Neuronal stem cell (in vitro differentiated cells): Measurements from ENCODE around the gene GIPC2.

ENCODE experiments used
- DNase-seq: peaks from one replicate; pipeline ENCODE4 v3.0.0-alpha.2; 2013; ENCODE audit warnings: low spot score
- H2AFZ ChIP-seq: one replicate; pipeline ENCODE4 v1.6.1; 2013; ENCODE audit warnings: mild to moderate bottlenecking, low read length, inconsistent platforms
- H2AK5ac ChIP-seq: 2 replicates; pipeline ENCODE4 v1.6.1; 2013; ENCODE audit warnings: low read depth, mild to moderate bottlenecking, inconsistent platforms, low read length, moderate library complexity, mixed read lengths
- H2BK120ac ChIP-seq: 2 replicates; pipeline ENCODE4 v1.6.1; 2013; ENCODE audit warnings: low read depth, mild to moderate bottlenecking, inconsistent platforms, low read length, moderate library complexity, mixed read lengths
- H2BK12ac ChIP-seq: one replicate; pipeline ENCODE4 v1.6.1; 2013; ENCODE audit warnings: low read length, inconsistent platforms
- H2BK15ac ChIP-seq: 2 replicates; pipeline ENCODE4 v1.6.1; 2013; ENCODE audit warnings: mild to moderate bottlenecking, low read length, inconsistent platforms, mixed read lengths
- H2BK5ac ChIP-seq: one replicate; pipeline ENCODE4 v1.6.1; 2013; ENCODE audit warnings: inconsistent platforms, mild to moderate bottlenecking, low read length, moderate library complexity
- H3K14ac ChIP-seq: one replicate; pipeline ENCODE4 v1.6.1; 2013; ENCODE audit warnings: low read length, inconsistent platforms
- H3K18ac ChIP-seq: 2 replicates; pipeline ENCODE4 v1.6.1; 2013; ENCODE audit warnings: low read length, inconsistent platforms
- H3K23ac ChIP-seq: 2 replicates; pipeline ENCODE4 v1.6.1; 2013; ENCODE audit warnings: low read depth, mild to moderate bottlenecking, mixed read lengths, low read length, inconsistent platforms; ENCODE audit not compliant: poor library complexity
- H3K27ac ChIP-seq: replicated peaks from 3 replicates; pipeline ENCODE4 v1.5.1; 2013; ENCODE audit warnings: low read length, inconsistent platforms
- H3K27me3 ChIP-seq, 3 experiments: 2 replicates each; pipeline ENCODE4 v1.6.1; 2013; ENCODE audit warnings: low read length in 3 of 3, mild to moderate bottlenecking in 2 of 3, inconsistent platforms in 1 of 3, low read depth in 1 of 3, mixed read lengths in 1 of 3, moderate library complexity in 1 of 3; ENCODE audit not compliant: control insufficient read depth in 3 of 3, insufficient read depth in 3 of 3
- H3K36me3 ChIP-seq, 2 donors: replicated peaks in 1 of 2; 2 replicates each; pipeline ENCODE4 v1.6.1; 2013; ENCODE audit warnings: low read length in 2 of 2; ENCODE audit not compliant: control insufficient read depth in 2 of 2, insufficient read depth in 2 of 2
- H3K4ac ChIP-seq: 2 replicates; pipeline ENCODE4 v1.6.1; 2013; ENCODE audit warnings: inconsistent platforms, mild to moderate bottlenecking, low read length, moderate library complexity
- H3K4me1 ChIP-seq, 2 donors: 1 replicate in 1 of 2; 2 replicates in 1 of 2; pipeline ENCODE4 v1.6.1; 2013; ENCODE audit warnings: low read length in 2 of 2, low read depth in 1 of 2; ENCODE audit not compliant: control insufficient read depth in 2 of 2, insufficient read depth in 1 of 2
- H3K4me2 ChIP-seq: one replicate; pipeline ENCODE4 v1.6.1; 2013; ENCODE audit warnings: mild to moderate bottlenecking, low read length, inconsistent platforms; ENCODE audit not compliant: insufficient read depth, poor library complexity, severe bottlenecking
- H3K4me3 ChIP-seq, 2 donors: 2 replicates each; pipeline ENCODE4 v1.5.1; 2013; ENCODE audit warnings: low read length in 2 of 2, mild to moderate bottlenecking in 2 of 2, inconsistent platforms in 1 of 2, moderate library complexity in 1 of 2
- H3K79me1 ChIP-seq: one replicate; pipeline ENCODE4 v1.6.1; 2013; ENCODE audit warnings: low read depth, mild to moderate bottlenecking, inconsistent platforms, low read length, moderate library complexity
- H3K9ac ChIP-seq: one replicate; pipeline ENCODE4 v1.6.1; 2013; ENCODE audit warnings: mild to moderate bottlenecking, low read depth, low read length, inconsistent platforms; ENCODE audit not compliant: poor library complexity
- H3K9me3 ChIP-seq, 2 donors: replicated peaks in 1 of 2; 2 replicates each; pipeline versions ENCODE3 to v1.6.1; 2013; ENCODE audit warnings: low read length in 2 of 2, mild to moderate bottlenecking in 2 of 2, inconsistent platforms in 1 of 2, low read depth in 1 of 2, mixed read lengths in 1 of 2, moderate library complexity in 1 of 2; ENCODE audit not compliant: control insufficient read depth in 2 of 2, insufficient read depth in 1 of 2
- H4K8ac ChIP-seq: one replicate; pipeline ENCODE4 v1.6.1; 2013; ENCODE audit warnings: low read depth, mild to moderate bottlenecking, inconsistent platforms, low read length, moderate library complexity
- H4K91ac ChIP-seq: one replicate; pipeline ENCODE4 v1.6.1; 2013; ENCODE audit warnings: low read length, low read depth, mild to moderate bottlenecking, inconsistent platforms; ENCODE audit not compliant: poor library complexity
- WGBS, 2 donors: extraction: QIAGEN DNeasy Blood & Tissue Kit; methylation state at CpG; one replicate each; pipeline ENCODE4 v1.1.7; 2013; ENCODE audit warnings: missing lambda C conversion rate in 2 of 2, mixed read lengths in 1 of 2; ENCODE audit not compliant: insufficient read length in 2 of 2, insufficient replicate concordance in 1 of 2; ENCODE audit errors: extremely low coverage in 2 of 2; 5-methylcytosine and 5-hydroxymethylcytosine counted together

The GIPC2 gene

GRCh38 chr1:78156805-78157521, 111.2 kb downstream of the GIPC2 start:
- Histone ChIP-seq H2AK5ac (no peak overlapping the region), H3K18ac (no peak overlapping the region), H3K4me3 (no peak overlapping the region), H2BK5ac (no peak overlapping the region), H2BK12ac (no peak overlapping the region), H3K14ac (no peak overlapping the region), H3K36me3 (no peaks in the 10 kb centered on the region), H4K91ac (no peak overlapping the region), H3K9ac (no peak overlapping the region), H3K9me3 (no peaks in the 10 kb centered on the region), H3K79me1 (no peaks in the 10 kb centered on the region), H2BK120ac (no peak overlapping the region), H3K4me1 (peaks cover 0 to 5% of the 10 kb centered on the region in 2 donors), H3K4ac (no peak overlapping the region), H3K27ac (no peak overlapping the region), H3K23ac (no peak overlapping the region), H3K27me3 (no peaks in the 10 kb centered on the region), H4K8ac (no peak overlapping the region), H3K4me2 (no peak overlapping the region), H2AFZ (no peak overlapping the region), H2BK15ac (no peak overlapping the region)
- no peak for DNase-seq

- Histone ChIP-seq H3K4ac (no peak overlapping the region), H3K4me3 (no peak overlapping the region), H3K4me1 (peaks cover 0 to 3% of the 10 kb centered on the region in 2 donors), H3K18ac (no peak overlapping the region), H2BK15ac (no peak overlapping the region), H3K9ac (no peak overlapping the region), H3K23ac (no peak overlapping the region), H2BK5ac (no peak overlapping the region), H2BK12ac (no peak overlapping the region), H4K91ac (no peak overlapping the region), H3K9me3 (no peaks in the 10 kb centered on the region), H3K4me2 (no peak overlapping the region), H3K79me1 (no peaks in the 10 kb centered on the region), H2BK120ac (no peak overlapping the region), H3K27me3 (no peaks in the 10 kb centered on the region), H2AK5ac (no peak overlapping the region), H3K27ac (no peak overlapping the region), H3K36me3 (no peaks in the 10 kb centered on the region), H3K14ac (no peak overlapping the region), H4K8ac (no peak overlapping the region), H2AFZ (no peak overlapping the region)
- no peak for DNase-seq
- no CpG with 5 or more reads among the region's 2 CpGs for WGBS, 2 donors
Measured at GRCh38 chr1:78165816-78166215, 120.0 kb downstream of the GIPC2 start.

- Histone ChIP-seq H3K36me3 (no peaks in the 10 kb centered on the region), H3K27me3 (no peaks in the 10 kb centered on the region), H3K9ac (no peak overlapping the region), H3K14ac (no peak overlapping the region), H3K79me1 (no peaks in the 10 kb centered on the region), H2BK120ac (no peak overlapping the region), H3K4me3 (no peak overlapping the region), H3K18ac (no peak overlapping the region), H3K23ac (no peak overlapping the region), H2BK15ac (no peak overlapping the region), H3K27ac (no peak overlapping the region), H3K9me3 (no peaks in the 10 kb centered on the region), H3K4me2 (no peak overlapping the region), H4K8ac (no peak overlapping the region), H2AK5ac (no peak overlapping the region), H2AFZ (no peak overlapping the region), H3K4ac (no peak overlapping the region), H2BK5ac (no peak overlapping the region), H3K4me1 (peaks cover 0 to 3% of the 10 kb centered on the region in 2 donors), H4K91ac (no peak overlapping the region), H2BK12ac (no peak overlapping the region)
- no peak for DNase-seq
Measured at GRCh38 chr1:78168306-78168705, 122.5 kb downstream of the GIPC2 start.

- Histone ChIP-seq H3K27me3 (no peaks in the 10 kb centered on the region), H3K9ac (no peak overlapping the region), H4K8ac (no peak overlapping the region), H3K23ac (no peak overlapping the region), H2AK5ac (no peak overlapping the region), H3K4me2 (no peak overlapping the region), H3K36me3 (no peaks in the 10 kb centered on the region), H3K27ac (no peak overlapping the region), H2AFZ (no peak overlapping the region), H2BK12ac (no peak overlapping the region), H3K4me3 (no peak overlapping the region), H3K18ac (no peak overlapping the region), H4K91ac (no peak overlapping the region), H2BK15ac (no peak overlapping the region), H3K14ac (no peak overlapping the region), H3K9me3 (no peaks in the 10 kb centered on the region), H2BK5ac (no peak overlapping the region), H3K4me1 (peaks cover 0 to under 1% of the 10 kb centered on the region in 2 donors), H2BK120ac (no peak overlapping the region), H3K4ac (no peak overlapping the region), H3K79me1 (no peaks in the 10 kb centered on the region)
- no peak for DNase-seq
- WGBS, 2 donors, result no CpG with 5 or more reads among the region's 2 CpGs
Measured at GRCh38 chr1:78170859-78171258, 125.1 kb downstream of the GIPC2 start.
